ENCODE data around the gene STX11.
A peak's percentile ranks its signal among the peaks of the same experiment; 100 is the strongest.
"Not testable (repeated sequence)": the region's sequence is repeated elsewhere in the genome, so short reads cannot be mapped to it uniquely, and the experiment has no call there.

The STX11 gene

DNA sequence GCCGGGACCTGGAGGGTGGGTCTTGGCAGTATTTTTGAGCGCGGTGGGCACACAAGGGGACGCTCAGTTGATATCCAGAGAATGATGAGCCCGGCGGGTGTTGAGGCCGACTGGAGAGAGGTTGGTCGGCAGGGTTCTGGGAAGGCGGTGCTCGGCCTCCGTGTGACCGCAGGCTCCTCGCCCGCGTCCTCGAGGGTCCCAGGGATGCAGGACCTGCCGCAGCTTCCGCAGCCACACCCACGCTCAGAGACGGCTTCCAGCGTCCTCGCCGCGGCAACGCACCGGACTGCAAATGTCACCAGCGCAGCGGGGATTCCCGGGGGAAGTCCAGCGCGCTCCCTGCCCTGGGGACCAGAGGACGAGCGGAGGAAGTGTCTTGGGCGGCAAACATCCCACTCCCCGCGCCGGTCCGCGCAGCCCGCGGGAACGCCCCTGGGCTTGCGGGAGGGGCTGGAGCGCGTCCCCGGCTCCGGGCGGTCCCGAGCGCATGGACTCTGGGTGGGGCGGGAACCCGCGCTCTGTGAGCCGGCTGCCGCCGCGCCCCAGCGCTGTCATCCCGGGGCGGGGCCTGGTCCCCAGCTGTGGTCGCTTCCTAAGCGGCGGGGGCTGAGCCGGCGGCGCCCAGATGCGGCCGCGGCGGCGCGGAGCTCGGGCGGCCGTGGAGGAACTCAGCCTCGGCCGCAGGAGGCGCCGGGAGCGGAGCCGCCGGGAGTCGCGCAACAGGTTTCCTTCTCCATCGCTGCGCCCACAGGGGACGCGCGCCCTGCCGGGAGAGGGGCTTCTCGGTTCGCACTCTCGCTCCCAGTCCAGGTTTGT lies at the start of gene STX11:
STX11 (plus strand) TSS at position 624 of the 816 bp plus-strand sequence. CDS start 36,111 bp downstream, outside the sequence.
- DNase-seq (ENCODE audit: low spot score): peak; percentile 52

DNA sequence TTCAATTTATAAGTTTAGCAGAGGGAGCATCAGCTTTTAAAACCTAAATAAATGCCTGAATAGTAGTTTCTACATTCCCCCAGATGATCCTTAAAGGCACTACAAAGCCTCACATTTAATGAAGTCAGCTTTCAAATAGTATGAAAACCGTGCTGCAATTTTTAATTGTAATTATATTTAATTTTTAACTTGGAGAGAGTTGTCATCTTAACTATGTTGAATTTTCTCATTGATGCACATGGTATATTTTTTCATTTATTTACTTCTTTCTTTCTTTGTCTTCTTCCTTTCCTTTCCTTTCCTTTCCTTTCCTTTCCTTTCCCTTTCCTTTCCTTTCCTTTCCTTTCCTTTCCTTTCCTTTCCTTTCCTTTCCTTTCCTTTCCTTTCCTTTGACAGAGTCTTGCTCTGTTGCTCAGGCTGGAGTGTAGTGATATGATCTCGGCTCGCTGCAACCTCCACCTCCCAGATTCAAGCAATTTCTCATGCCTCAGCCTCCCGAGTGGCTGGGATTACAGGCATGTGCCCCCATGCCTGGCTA lies 47.2 kb upstream of the STX11 start:
- DNase-seq (ENCODE audit: low spot score): no peak

DNA sequence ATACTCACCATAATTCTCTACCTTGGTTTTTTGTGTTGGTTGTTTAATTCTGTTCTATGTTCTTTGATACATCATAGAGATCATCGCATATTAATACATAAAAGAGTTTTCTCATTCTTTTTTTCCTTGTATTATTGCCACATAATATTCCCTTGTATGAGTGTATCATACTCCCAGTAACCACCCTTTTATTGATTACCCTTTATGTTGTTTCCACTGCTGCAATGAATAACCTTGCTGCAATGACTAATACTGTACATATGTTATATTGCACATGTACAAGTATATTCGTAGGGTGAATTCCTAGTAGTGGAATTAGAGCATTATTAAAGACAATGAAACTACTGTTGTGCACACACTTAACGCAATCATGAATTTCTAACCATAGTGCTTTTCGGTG lies 45.8 kb upstream of the STX11 start:
- no peak for DNase-seq (ENCODE audit: low spot score)

DNA sequence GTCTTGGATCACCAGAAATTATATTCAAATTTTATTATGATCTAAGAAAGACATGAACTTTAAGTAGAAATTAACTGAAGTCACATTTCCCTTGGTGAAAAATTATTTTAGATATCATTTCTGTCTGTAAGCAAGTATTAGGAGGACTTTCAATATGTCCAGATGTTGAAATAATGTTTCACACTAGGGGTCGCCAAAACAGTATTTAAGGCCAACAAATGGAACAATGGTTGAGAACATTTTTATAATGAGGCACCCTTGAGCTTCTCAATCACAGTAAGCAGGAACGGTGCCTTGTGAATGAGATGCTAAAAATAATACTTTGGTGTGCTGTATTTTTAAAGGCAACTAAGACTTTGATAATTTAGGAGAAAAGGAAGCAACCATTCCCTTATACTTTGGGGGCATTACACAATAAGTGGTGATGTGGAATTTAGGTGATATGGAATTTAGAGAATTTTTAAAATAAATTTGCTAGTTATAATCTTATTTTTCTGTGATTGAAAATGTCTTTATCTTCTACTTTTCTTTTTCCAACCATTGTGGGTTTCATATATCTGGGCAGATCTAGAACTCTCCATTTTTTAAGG lies 45.3 kb upstream of the STX11 start:
- DNase-seq (ENCODE audit: low spot score): peak; percentile 75

GRCh38 chr6:144106206-144106605 lies 44.1 kb upstream of the STX11 start:
- DNase-seq (ENCODE audit: low spot score): no peak

DNA sequence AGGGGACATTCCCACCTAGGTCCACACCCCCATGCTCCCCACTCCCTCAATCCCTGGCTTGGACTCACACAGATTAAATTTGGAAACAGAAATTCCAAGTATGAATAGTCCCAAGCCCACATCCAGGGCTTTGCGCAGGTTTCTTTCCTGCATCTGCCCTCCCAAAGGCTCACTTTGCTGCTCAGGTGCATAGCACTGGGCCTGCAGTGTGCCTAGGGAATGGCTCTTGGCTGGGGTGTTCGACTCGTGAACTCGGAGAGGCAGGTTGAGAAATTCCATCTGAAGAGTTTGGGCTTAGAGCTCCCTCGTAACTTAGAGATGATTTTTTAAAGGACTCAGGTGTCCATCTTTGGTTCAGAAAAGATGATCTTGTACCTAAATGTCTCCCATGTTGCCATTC lies 40.1 kb upstream of the STX11 start:
- DNase-seq (ENCODE audit: low spot score): no peak

GRCh38 chr6:144113366-144113765 lies 37.0 kb upstream of the STX11 start:
- no peak for DNase-seq (ENCODE audit: low spot score)

GRCh38 chr6:144115219-144115618 lies 35.1 kb upstream of the STX11 start:
- no peak for DNase-seq (ENCODE audit: low spot score)

GRCh38 chr6:144119376-144119775 lies 30.9 kb upstream of the STX11 start:
- DNase-seq (ENCODE audit: low spot score): no peak

- DNase-seq (ENCODE audit: low spot score): no peak
These were observed 27.5 kb upstream of the STX11 start for GRCh38 chr6:144122861-144123260.

DNA sequence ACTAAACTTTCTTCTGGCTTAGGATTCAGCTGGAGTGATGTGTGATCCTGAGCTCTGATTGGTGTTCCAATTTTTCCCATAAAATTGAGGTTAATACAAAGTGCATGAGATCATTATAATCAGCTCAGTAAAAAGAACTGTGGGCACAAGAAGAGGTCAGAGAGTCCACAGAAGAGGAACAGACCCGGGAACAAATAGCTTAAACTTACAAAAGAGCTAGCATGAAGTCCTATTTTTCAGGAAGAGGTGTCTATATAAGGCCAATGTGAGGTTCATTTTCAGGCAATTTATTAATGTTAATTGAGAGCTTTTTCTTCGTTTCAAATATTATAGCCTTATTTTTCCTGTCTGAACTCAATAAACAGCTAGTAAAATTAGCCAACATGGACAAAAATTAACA lies 26.9 kb upstream of the STX11 start:
- DNase-seq (ENCODE audit: low spot score): no peak

DNA sequence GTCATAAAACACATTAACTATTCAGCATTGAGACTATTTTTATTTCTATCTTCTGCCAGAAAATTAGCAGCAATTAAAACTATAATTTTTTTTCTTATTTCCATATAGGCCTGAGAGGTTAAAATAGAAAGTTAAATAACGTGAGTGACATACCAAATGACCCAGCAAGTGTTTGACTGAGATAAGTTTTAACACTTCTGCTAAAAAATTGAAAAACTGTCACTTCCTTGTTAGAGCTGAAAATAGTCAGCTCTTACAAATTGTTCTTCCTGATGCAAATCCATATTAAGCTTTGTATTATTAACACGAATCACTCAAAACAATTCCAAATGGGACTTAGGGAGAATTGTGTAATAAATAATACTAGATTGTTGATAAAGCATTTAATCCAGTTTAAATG lies 26.5 kb upstream of the STX11 start:
- DNase-seq (ENCODE audit: low spot score): no peak

GRCh38 chr6:144127097-144127496 lies 23.2 kb upstream of the STX11 start:
- DNase-seq (ENCODE audit: low spot score): no peak

DNA sequence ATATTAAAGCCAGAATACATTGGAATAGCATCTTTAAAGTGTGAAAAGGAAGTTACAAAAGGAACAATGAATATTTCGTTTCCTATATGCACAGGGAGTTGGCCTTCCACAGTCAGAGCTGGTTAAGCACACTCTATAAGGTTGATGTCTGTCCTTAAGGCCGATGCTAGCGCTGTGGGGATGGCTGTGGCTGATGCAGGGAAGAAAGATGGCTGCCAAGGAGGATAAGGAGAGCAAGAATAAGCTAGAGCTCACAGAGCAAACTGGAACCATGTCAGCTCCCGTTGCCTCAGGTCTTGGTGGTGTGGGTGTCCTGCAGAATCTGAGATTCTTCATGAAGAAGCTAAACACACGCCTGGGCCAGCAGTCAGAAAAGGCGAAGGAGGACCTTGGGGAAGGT lies 20.8 kb upstream of the STX11 start:
- no peak for DNase-seq (ENCODE audit: low spot score)

GRCh38 chr6:144131248-144131709 lies 19.0 kb upstream of the STX11 start:
- DNase-seq (ENCODE audit: low spot score): no peak

DNA sequence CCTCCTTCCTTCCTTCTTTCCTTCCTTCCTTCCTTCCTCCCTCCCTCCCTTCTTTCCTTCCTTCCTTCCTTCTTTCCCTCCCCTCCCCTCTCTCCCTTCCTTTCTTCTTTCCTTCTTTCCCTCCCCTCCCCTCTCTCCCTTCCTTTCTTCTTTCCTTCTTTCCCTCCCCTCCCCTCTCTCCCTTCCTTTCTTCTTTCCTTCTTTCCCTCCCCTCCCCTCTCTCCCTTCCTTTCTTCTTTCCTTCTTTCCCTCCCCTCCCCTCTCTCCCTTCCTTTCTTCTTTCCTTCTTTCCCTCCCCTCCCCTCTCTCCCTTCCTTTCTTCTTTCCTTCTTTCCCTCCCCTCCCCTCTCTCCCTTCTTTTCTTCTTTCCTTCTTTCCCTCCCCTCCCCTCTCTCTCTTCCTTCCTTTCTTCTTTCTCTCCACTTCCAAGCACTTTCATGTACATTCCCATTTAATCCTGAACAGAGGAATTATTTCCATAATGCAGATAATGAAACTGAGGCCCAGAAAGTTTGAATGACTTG lies 18.1 kb upstream of the STX11 start:
- DNase-seq (ENCODE audit: low spot score): not testable (repeated sequence)

DNA sequence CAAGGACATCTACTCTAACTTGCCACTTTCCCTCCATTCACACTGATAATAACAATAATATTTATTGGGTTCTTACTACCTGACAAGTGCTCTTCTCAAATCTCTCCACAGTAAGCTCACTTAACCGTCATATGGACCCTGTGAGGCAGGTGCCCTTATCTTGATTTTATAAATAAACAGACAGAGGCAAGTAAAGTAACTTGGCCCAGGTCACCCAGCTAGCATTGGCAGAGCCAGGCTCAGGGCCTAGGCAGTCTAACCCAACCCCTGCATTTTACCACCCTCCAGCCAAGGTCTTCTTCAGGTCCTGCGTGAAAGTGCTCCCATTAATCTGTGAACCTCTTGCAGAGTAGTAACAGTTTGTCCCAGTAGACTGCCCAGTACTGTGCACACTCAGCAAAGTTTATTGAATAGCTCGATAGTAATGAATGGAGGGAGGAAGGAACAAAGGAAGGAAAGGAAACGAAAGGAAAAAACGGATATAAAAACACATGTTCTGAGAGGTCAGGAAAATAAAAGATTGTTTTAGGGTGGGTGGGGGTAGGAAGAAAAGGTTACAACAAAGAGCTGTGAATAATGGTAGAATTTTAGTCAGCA lies 17.0 kb upstream of the STX11 start:
- DNase-seq (ENCODE audit: low spot score): no peak

DNA sequence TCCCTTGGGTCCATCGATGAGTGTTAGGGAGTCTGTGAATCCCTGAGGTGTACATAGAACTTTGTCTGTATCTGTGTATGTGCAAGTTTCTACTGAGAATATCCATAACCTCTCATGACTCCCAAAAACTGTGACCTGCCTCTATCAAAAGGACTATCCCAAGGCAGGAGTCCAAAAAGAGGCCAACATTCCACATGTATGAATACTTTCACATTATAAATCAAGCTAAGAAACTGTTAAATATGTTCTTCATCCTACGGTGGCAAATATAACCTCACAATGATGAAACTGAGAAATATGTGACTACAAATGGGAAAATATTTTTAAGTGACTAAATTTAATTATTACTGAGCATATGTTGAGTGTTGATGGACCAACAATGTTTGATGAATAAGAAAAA lies 16.1 kb upstream of the STX11 start:
- DNase-seq (ENCODE audit: low spot score): peak; percentile 35

GRCh38 chr6:144134737-144135136 lies 15.6 kb upstream of the STX11 start:
- DNase-seq (ENCODE audit: low spot score): no peak

- no peak for DNase-seq (ENCODE audit: low spot score)
These were observed 11.8 kb upstream of the STX11 start for GRCh38 chr6:144138542-144138941.

- DNase-seq (ENCODE audit: low spot score): no peak
These were observed 10.5 kb upstream of the STX11 start for GRCh38 chr6:144139817-144140216.

- DNase-seq (ENCODE audit: low spot score): no peak
These were observed 9.4 kb upstream of the STX11 start for GRCh38 chr6:144140867-144141266.

DNA sequence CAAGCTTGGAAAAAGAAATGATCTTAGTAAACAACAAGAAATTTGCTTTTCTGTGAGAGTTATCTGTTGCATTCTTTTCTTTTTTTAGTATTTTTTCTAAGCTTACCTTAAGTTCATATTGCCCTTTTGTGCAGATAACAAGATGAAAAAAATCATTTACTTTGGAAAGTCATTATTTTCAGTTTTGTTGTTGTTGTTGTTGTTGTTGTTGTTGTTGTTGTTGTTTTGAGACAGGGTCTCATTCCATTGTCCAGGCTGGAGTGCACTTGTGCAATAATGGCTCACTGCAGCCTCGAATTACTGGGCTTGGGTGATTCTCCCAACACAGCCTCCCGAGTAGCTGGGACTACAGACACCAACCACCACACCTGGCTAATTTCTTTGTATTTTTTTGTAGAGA lies 8.8 kb upstream of the STX11 start:
- DNase-seq (ENCODE audit: low spot score): no peak

All from AG08395 (cell line).